HepG2 (cell line): ENCODE data around the gene CDK14. TPM values are rescaled to one million over a fixed set of nuclear protein-coding genes. Genes with fewer than 3 reads are reported as not detected.

Experiments used
- ATAC-seq: fragments of 200-7000 bp; cut with Tn5 transposase; 3 replicates; pipeline ENCODE4 v1.9.1; 2020; ENCODE audit warnings: mild to moderate bottlenecking, moderate library complexity
- BruUV-seq: library from RNA; stranded (reverse); fragments of 400-500 nt; replicated peaks from 2 replicates; lab custom pipeline; 2021; lab: Mats Ljungman, UMichigan
- CTCF ChIA-PET: fragments of 300-600 bp; formaldehyde crosslinking; extraction: SDS; loops from one replicate; lab custom pipeline; 2021; ENCODE audit warnings: low total read pairs, inconsistent platforms, low intra/inter-chr PET ratio; lab: Yijun Ruan, JAX
- POLR2A ChIA-PET: fragments of 350-600 bp; sonication (Branson Sonifier 250); formaldehyde crosslinking; loops from one replicate; lab custom pipeline; 2020; ENCODE audit warnings: antibody characterized with exemption, inconsistent platforms; lab: Yijun Ruan, JAX
- DNase-seq: peaks from one replicate; pipeline ENCODE4 v3.0.0-alpha.2; 2015; ENCODE audit warnings: low spot score
- FAIRE-seq: peaks from 3 replicates; lab custom pipeline; 2011; peaks lifted over from hg19 to GRCh38; lab: Jason Lieb, UNC
- H2AFZ ChIP-seq: one replicate; pipeline ENCODE4 v1.6.1; 2011; ENCODE audit warnings: low read length, inconsistent platforms
- H3K27ac ChIP-seq: fragments of 300-600 bp; 3 replicates; pipeline ENCODE4 v1.8.0; 2011; ENCODE audit warnings: mixed run types, mild to moderate bottlenecking, mixed read lengths, low read length, inconsistent platforms; ENCODE audit not compliant: insufficient read depth; ENCODE audit errors: extremely low read length
- H3K27me3 ChIP-seq, 2 experiments: fragments of 200-600 bp in 1 of 2; 2 replicates in 1 of 2; 3 replicates in 1 of 2; pipeline versions ENCODE4 v1.6.0 to v1.8.0; 2011; ENCODE audit warnings: low read length in 2 of 2, mild to moderate bottlenecking in 2 of 2, moderate library complexity in 2 of 2, inconsistent platforms in 1 of 2; ENCODE audit not compliant: insufficient read depth in 2 of 2, control insufficient read depth in 1 of 2
- H3K36me3 ChIP-seq, 2 experiments: fragments of 200-600 bp in 1 of 2; replicated peaks in 1 of 2; 2 replicates in 1 of 2; 3 replicates in 1 of 2; pipeline versions ENCODE4 v1.5.1 to v1.8.0; 2011; ENCODE audit warnings: low read length in 2 of 2, inconsistent platforms in 1 of 2; ENCODE audit not compliant: insufficient read depth in 2 of 2, control insufficient read depth in 1 of 2
- H3K4me1 ChIP-seq: 2 replicates; pipeline ENCODE4 v1.5.1; 2012; ENCODE audit warnings: low read length, inconsistent platforms; ENCODE audit not compliant: insufficient read depth
- H3K4me2 ChIP-seq: 2 replicates; pipeline ENCODE4 v1.6.0; 2011; ENCODE audit warnings: low read depth, low read length, inconsistent platforms
- H3K4me3 ChIP-seq, 3 experiments: fragments of 200-600 bp in 1 of 3; sonication (generic), shearing (Covaris generic) in 1 of 3; replicated peaks in 1 of 3; 2 replicates each; pipeline ENCODE4 v1.5.1; 2011 to 2016; ENCODE audit warnings: low read length in 3 of 3, inconsistent platforms in 2 of 3, low read depth in 2 of 3, mild to moderate bottlenecking in 2 of 3, control low read depth in 1 of 3, mixed read lengths in 1 of 3; ENCODE audit not compliant: insufficient read depth in 1 of 3
- H3K79me2 ChIP-seq: one replicate; pipeline ENCODE4 v1.6.1; 2011; ENCODE audit warnings: low read length, inconsistent platforms; ENCODE audit not compliant: insufficient read depth
- H3K9ac ChIP-seq: 2 replicates; pipeline ENCODE4 v1.6.0; 2011; ENCODE audit warnings: mild to moderate bottlenecking, low read depth, low read length, inconsistent platforms; ENCODE audit not compliant: insufficient read depth
- H3K9me3 ChIP-seq: 2 replicates; pipeline ENCODE4 v1.5.1; 2012; ENCODE audit warnings: mild to moderate bottlenecking, low read length
- H4K20me1 ChIP-seq: 2 replicates; pipeline ENCODE4 v1.6.0; 2011; ENCODE audit warnings: inconsistent platforms, mild to moderate bottlenecking, low read length, moderate library complexity; ENCODE audit not compliant: insufficient read depth
- ATF7-NPFF ChIP-seq: sonication (generic); formaldehyde crosslinking; IDR thresholded peaks from 2 replicates; pipeline ENCODE4 v1.8.1; 2023; ENCODE audit warnings: mild to moderate bottlenecking, low read depth, missing genetic modification reagents, moderate library complexity
- HNRNPK ChIP-seq: fragments of 200-400 bp; formaldehyde crosslinking; IDR thresholded peaks from 2 replicates; pipeline ENCODE4 v1.6.1; 2018; ENCODE audit warnings: low read length, low read depth, moderate library complexity, mild to moderate bottlenecking; ENCODE audit not compliant: poor library complexity, severe bottlenecking
- KAT2B ChIP-seq: fragments of 150-350 bp; IDR thresholded peaks from 2 replicates; pipeline ENCODE4 v1.6.1; 2014; ENCODE audit warnings: low read depth, low read length, borderline replicate concordance
- NCOA2 ChIP-seq: sonication (generic); formaldehyde crosslinking; IDR thresholded peaks from 2 replicates; pipeline ENCODE4 v1.8.0; 2022; ENCODE audit warnings: inconsistent platforms
- SPEN ChIP-seq: sonication (generic); formaldehyde crosslinking; IDR thresholded peaks from 2 replicates; pipeline ENCODE4 v1.5.1; 2020; ENCODE audit warnings: low read depth, mild to moderate bottlenecking, missing genetic modification reagents
- ZNF225 ChIP-seq: sonication (generic); formaldehyde crosslinking; IDR thresholded peaks from 2 replicates; pipeline ENCODE4 v1.4.0; 2020; ENCODE audit warnings: mild to moderate bottlenecking, missing genetic modification reagents
- ZNF317 ChIP-seq: sonication (generic); formaldehyde crosslinking; IDR thresholded peaks from 2 replicates; pipeline ENCODE4 v1.5.0; 2020; ENCODE audit warnings: mild to moderate bottlenecking, missing genetic modification reagents
- ZNF33A ChIP-seq: sonication (generic); formaldehyde crosslinking; IDR thresholded peaks from 2 replicates; pipeline ENCODE4 v1.5.1; 2020; ENCODE audit warnings: missing genetic modification reagents, mild to moderate bottlenecking, moderate library complexity, borderline replicate concordance
- ZNF556 ChIP-seq: sonication (generic); formaldehyde crosslinking; IDR thresholded peaks from 2 replicates; pipeline ENCODE4 v1.4.0; 2020; ENCODE audit warnings: mild to moderate bottlenecking, missing genetic modification reagents, borderline replicate concordance
- ZNF780A ChIP-seq: sonication (generic); formaldehyde crosslinking; IDR thresholded peaks from 2 replicates; pipeline ENCODE4 v1.8.0; 2022; ENCODE audit warnings: mild to moderate bottlenecking, missing genetic modification reagents, moderate library complexity
- ZNF792 ChIP-seq: IDR thresholded peaks from 2 replicates; pipeline ENCODE4 v1.6.1; 2016
- ZSCAN22 ChIP-seq: sonication (generic); formaldehyde crosslinking; IDR thresholded peaks from 2 replicates; pipeline ENCODE4 v1.4.0; 2020; ENCODE audit warnings: mild to moderate bottlenecking, missing genetic modification reagents
- ZSCAN9 ChIP-seq: IDR thresholded peaks from 2 replicates; pipeline ENCODE4 v1.6.1; 2016; ENCODE audit warnings: borderline replicate concordance
- WGBS: methylation state at CpG from one replicate; pipeline ENCODE4 v1.1.6; 2017; ENCODE audit warnings: low lambda C conversion rate; 5-methylcytosine and 5-hydroxymethylcytosine counted together
- in situ Hi-C: cut with HindIII; loops from 2 replicates; pipeline ENCODE4 v1.10.0; 2017; ENCODE audit warnings: low pct_unique_long_range_greater_than_20kb; ENCODE audit not compliant: extremely low pct_ligation_motif_present
- intact Hi-C: fragments of 100-400 bp; cut with micrococcal nuclease; formaldehyde crosslinking; loops from one replicate; pipeline ENCODE4 v1.10.0; 2022; ENCODE audit not compliant: unreplicated experiment
- polyA plus RNA-seq, 8 experiments: library from polyadenylated mRNA; depleted of rRNA in 3 of 8; stranded (reverse) in 7 of 8; unstranded in 1 of 8; fragments of >200 nt; fragmentation: Illumina TruSeq in 4 of 8; extraction: Trizol in 4 of 8; gene quantifications; 2 replicates each; pipeline versions ENCODE4 v1.2.1 to v1.2.3, GENCODE V29; 2011 to 2016; ENCODE audit warnings: low read depth in 4 of 8, missing spikeins in 1 of 8, mixed read lengths in 1 of 8; ENCODE audit not compliant: insufficient read depth in 1 of 8
- total RNA-seq, 5 experiments: library from RNA; depleted of rRNA; stranded (reverse); fragments of >200 nt; fragmentation: Illumina TruSeq; extraction: Trizol; gene quantifications; 2 replicates each; pipeline ENCODE4 v1.2.3, GENCODE V29; 2016; ENCODE audit warnings: low read depth in 1 of 5
- TF ChIP-seq, protein P1 (sequence below): sonication (generic); formaldehyde crosslinking; conservative IDR thresholded peaks from 2 replicates; pipeline ENCODE4 v1.8.0; 2022; ENCODE audit warnings: missing genetic modification reagents

CDK14 gene
- total and polyA plus RNA-seq, 2 of the 13 experiments (the other 11 are each of a cell fraction or from before 2014, with no cell fraction given), result 0.26 to 0.71 TPM

DNA sequence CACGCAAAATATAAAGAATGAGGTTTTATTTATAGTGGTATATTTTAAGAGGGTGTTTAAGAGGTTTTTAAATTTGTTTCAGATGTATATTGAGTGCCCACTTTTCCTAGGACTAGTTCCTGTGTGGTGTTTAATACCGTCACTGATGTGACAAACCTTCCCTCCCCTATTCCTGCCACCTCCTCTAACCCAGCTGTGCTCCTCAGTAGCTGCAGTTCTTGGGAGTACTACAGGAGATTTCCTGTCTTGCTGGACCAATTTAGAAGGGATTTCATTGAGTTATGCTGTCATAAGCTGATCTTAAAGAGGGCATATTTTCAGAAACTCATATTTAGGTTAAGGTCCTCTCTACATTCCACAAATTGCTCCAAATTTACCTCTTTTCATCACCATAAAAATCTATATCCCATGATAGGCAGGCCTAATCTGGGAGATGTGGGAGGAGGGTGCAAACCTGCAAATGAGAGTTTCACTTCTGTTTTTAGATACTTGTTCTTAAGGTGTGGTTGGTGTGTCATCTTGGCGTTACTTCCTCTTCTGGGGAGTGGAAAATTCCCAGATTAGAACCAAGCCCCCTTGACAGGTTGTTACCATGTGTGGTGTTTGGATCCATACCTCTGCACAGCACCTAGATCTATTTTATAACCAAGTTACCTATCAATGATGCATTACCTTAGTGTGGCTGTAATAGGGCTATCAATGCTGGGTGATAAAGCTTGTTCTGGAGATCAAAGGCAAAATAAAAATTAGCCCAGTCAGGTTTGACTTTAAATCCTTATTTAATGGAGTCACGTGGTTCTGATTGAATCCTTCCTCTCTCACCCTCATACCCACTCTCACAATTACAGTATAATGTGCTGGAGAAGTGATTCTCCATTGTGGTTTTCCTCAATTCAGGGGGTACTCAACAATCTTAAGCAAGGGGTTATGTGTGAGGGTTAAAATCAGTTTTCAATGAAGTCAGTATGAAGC, 141.1 kb downstream of the CDK14 start:
- H3K9me3 ChIP-seq, result no peaks in the 10 kb centered on the region; the same call in 1 of the 2 replicates
- intact Hi-C loops (no loop called here), in situ Hi-C loops (no loop called here)
- H3K4me2 ChIP-seq, result no peak overlapping the region
- BruUV-seq, result no TSS peak
- H3K9ac ChIP-seq, result no peak overlapping the region
- no peak for FAIRE-seq
- ATAC-seq, result no peak
- TF ChIP-seq ZSCAN9 (no peak), ZNF317 (no peak), ZNF225 (no peak), ZNF780A (CRISPR knock-in tag) (no peak), ZNF792 (CRISPR knock-in tag) (no peak)
- no peak for DNase-seq
- no peaks in the 10 kb centered on the region for H4K20me1 ChIP-seq
- no peak overlapping the region for H2AFZ ChIP-seq
- no peaks in the 10 kb centered on the region for H3K79me2 ChIP-seq
- POLR2A ChIA-PET, result no interaction called here
- H3K4me1 ChIP-seq, result no peaks in the 10 kb centered on the region
- 20% methylated on average over 4 of the region's 4 CpGs for WGBS
- no peaks in the 10 kb centered on the region for H3K27me3 ChIP-seq
- CTCF ChIA-PET, result no interaction called here
- no peak overlapping the region for H3K4me3 ChIP-seq
- H3K36me3 ChIP-seq, result no peaks in the 10 kb centered on the region
- H3K27ac ChIP-seq, result no peak overlapping the region

GRCh38 chr7:90738249-90738648, 142.1 kb downstream of the CDK14 start:
- no peaks in the 10 kb centered on the region; the same call in 1 of the 2 replicates for H3K9me3 ChIP-seq

More at GRCh38 chr7:90738249-90738648, 142.1 kb downstream of the CDK14 start:
- no peaks in the 10 kb centered on the region for H3K36me3 ChIP-seq
- POLR2A ChIA-PET, result no interaction called here
- ATAC-seq, result no peak
- H3K4me3 ChIP-seq, result no peak overlapping the region
- no peak for DNase-seq
- H3K9ac ChIP-seq, result no peak overlapping the region
- FAIRE-seq, result no peak
- no TSS peak for BruUV-seq
- intact Hi-C loops (no loop called here), in situ Hi-C loops (no loop called here)
- no peaks in the 10 kb centered on the region for H3K4me1 ChIP-seq
- H4K20me1 ChIP-seq, result no peaks in the 10 kb centered on the region
- H3K27me3 ChIP-seq, result no peaks in the 10 kb centered on the region
- H3K79me2 ChIP-seq, result no peaks in the 10 kb centered on the region
- H3K27ac ChIP-seq, result no peak overlapping the region
- TF ChIP-seq ATF7-NPFF (CRISPR knock-in tag) (no peak), ZNF556 (CRISPR knock-in tag) (no peak), ZSCAN22 (no peak), SPEN (CRISPR knock-in tag) (no peak), KAT2B (no peak), HNRNPK (no peak), NCOA2 (no peak), ZNF33A (no peak)
- TF ChIP-seq, protein P1, sequence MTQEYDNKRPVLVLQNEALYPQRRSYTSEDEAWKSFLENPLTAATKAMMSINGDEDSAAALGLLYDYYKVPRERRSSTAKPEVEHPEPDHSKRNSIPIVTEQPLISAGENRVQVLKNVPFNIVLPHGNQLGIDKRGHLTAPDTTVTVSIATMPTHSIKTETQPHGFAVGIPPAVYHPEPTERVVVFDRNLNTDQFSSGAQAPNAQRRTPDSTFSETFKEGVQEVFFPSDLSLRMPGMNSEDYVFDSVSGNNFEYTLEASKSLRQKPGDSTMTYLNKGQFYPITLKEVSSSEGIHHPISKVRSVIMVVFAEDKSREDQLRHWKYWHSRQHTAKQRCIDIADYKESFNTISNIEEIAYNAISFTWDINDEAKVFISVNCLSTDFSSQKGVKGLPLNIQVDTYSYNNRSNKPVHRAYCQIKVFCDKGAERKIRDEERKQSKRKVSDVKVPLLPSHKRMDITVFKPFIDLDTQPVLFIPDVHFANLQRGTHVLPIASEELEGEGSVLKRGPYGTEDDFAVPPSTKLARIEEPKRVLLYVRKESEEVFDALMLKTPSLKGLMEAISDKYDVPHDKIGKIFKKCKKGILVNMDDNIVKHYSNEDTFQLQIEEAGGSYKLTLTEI (CRISPR knock-in tag), result no peak
- TF ChIP-seq, all 625 proteins: peak for 0
- WGBS, result 30% methylated on average over 3 of the region's 3 CpGs
- Histone ChIP-seq H3K4me2 (no peak overlapping the region), H2AFZ (no peak overlapping the region)
- CTCF ChIA-PET, result no interaction called here
